Limb (tissue), 2 donors: ENCODE results near the gene ADAMTS16.

ENCODE experiments used
- DNase-seq, 2 donors: peaks; one replicate each; pipeline ENCODE4 v3.0.0-alpha.2; 2016; ENCODE audit errors: extremely low spot score in 2 of 2

Gene ADAMTS16

GRCh38 chr5:5314166-5314565, 174.0 kb downstream of the ADAMTS16 start:
- no peak for DNase-seq

GRCh38 chr5:5314626-5315025, 174.5 kb downstream of the ADAMTS16 start:
- no peak for DNase-seq

GRCh38 chr5:5315068-5315980, 175.2 kb downstream of the ADAMTS16 start:
- no peak for DNase-seq

GRCh38 chr5:5316334-5316733, 176.2 kb downstream of the ADAMTS16 start:
- no peak for DNase-seq

- no peak for DNase-seq
Observed at GRCh38 chr5:5317976-5318375, 177.8 kb downstream of the ADAMTS16 start.

- DNase-seq, result no peak
Observed at GRCh38 chr5:5318426-5319190, 178.5 kb downstream of the ADAMTS16 start.

- DNase-seq, result no peak
Observed at GRCh38 chr5:5320062-5320805, 180.1 kb downstream of the ADAMTS16 start.

- no peak for DNase-seq
Observed at GRCh38 chr5:5321137-5321536, 181.0 kb downstream of the ADAMTS16 start.

GRCh38 chr5:5323551-5323950, 183.4 kb downstream of the ADAMTS16 start:
- no peak for DNase-seq

- no peak for DNase-seq
Observed at GRCh38 chr5:5326115-5326758, 186.1 kb downstream of the ADAMTS16 start.

- no peak for DNase-seq
Observed at GRCh38 chr5:5327126-5327525, 187.0 kb downstream of the ADAMTS16 start.

- no peak for DNase-seq
Observed at GRCh38 chr5:5330728-5331452, 190.8 kb downstream of the ADAMTS16 start.

GRCh38 chr5:5331848-5332247, 191.7 kb downstream of the ADAMTS16 start:
- DNase-seq, result no peak

GRCh38 chr5:5332287-5332686, 192.2 kb downstream of the ADAMTS16 start:
- DNase-seq, result no peak

- no peak for DNase-seq
Observed at GRCh38 chr5:5335107-5335506, 195.0 kb downstream of the ADAMTS16 start.

- no peak for DNase-seq
Observed at GRCh38 chr5:5335700-5336264, 195.7 kb downstream of the ADAMTS16 start.

GRCh38 chr5:5339257-5339656, 199.1 kb downstream of the ADAMTS16 start:
- DNase-seq, result no peak

- DNase-seq, result peak; percentile 68 to 73
Observed at GRCh38 chr5:5340206-5340729, 200.1 kb downstream of the ADAMTS16 start.

GRCh38 chr5:5341531-5342292, 201.6 kb downstream of the ADAMTS16 start:
- no peak for DNase-seq
